K562 (cell line): ENCODE measurements around the gene C10orf90. TPM values are rescaled to one million over a fixed set of nuclear protein-coding genes. Genes with fewer than 3 reads are reported as not detected.

ENCODE experiments used
- ATAC-seq: fragments of 200-7000 bp; cut with Tn5 transposase; 3 replicates; pipeline ENCODE4 v1.9.1; 2020; ENCODE audit warnings: moderate library complexity
- BruUV-seq: library from RNA; stranded (reverse); fragments of 400-500 nt; replicated peaks from 2 replicates; lab custom pipeline; 2021; lab: Mats Ljungman, UMichigan
- CTCF ChIA-PET: fragments of 300-600 bp; formaldehyde crosslinking; extraction: SDS; loops from one replicate; lab custom pipeline; 2021; ENCODE audit warnings: low intra/inter-chr PET ratio; lab: Yijun Ruan, JAX
- POLR2A ChIA-PET: fragments of 300-600, 350-650 bp; sonication (Branson Sonifier 250); formaldehyde crosslinking; extraction: SDS; loops from one replicate; lab custom pipeline; 2021; ENCODE audit warnings: antibody characterized with exemption, inconsistent platforms; lab: Yijun Ruan, JAX
- DNase-seq, 4 experiments: peaks; one replicate each; pipeline versions ENCODE4 v3.0.0 to v3.0.0-alpha.2; 2011 to 2018; ENCODE audit warnings: low spot score in 3 of 4, mixed read lengths in 3 of 4; ENCODE audit errors: extremely low read depth in 1 of 4
- FAIRE-seq: peaks from 2 replicates; lab custom pipeline; 2011; peaks lifted over from hg19 to GRCh38; lab: Jason Lieb, UNC
- H2AFZ ChIP-seq: 2 replicates; pipeline ENCODE4 v1.6.0; 2011; ENCODE audit warnings: low read depth, low read length, control low read depth, inconsistent platforms
- H3K27ac ChIP-seq: fragments of 200-600 bp; 3 replicates; pipeline ENCODE4 v1.8.0; 2011; ENCODE audit warnings: low read depth, mild to moderate bottlenecking, control low read depth, inconsistent platforms, low read length, moderate library complexity, mixed read lengths; ENCODE audit errors: extremely low read depth
- H3K27me3 ChIP-seq, 2 experiments: fragments of 300-600 bp in 1 of 2; 2 replicates in 1 of 2; 3 replicates in 1 of 2; pipeline versions ENCODE4 v1.6.0 to v1.8.0; 2011; ENCODE audit warnings: inconsistent platforms in 2 of 2, low read length in 2 of 2, mild to moderate bottlenecking in 1 of 2, mixed read lengths in 1 of 2, moderate library complexity in 1 of 2; ENCODE audit not compliant: control insufficient read depth in 2 of 2, insufficient read depth in 2 of 2
- H3K36me3 ChIP-seq: fragments of 300-600 bp; 3 replicates; pipeline ENCODE4 v1.8.0; 2011; ENCODE audit warnings: mild to moderate bottlenecking, low read length, inconsistent platforms; ENCODE audit not compliant: control insufficient read depth, insufficient read depth
- H3K4me1 ChIP-seq, 2 experiments: fragments of 200-600 bp in 1 of 2; replicated peaks in 1 of 2; 2 replicates in 1 of 2; 3 replicates in 1 of 2; pipeline versions ENCODE4 v1.5.1 to v1.8.0; 2011; ENCODE audit warnings: inconsistent platforms in 2 of 2, low read length in 2 of 2, mild to moderate bottlenecking in 1 of 2, mixed read lengths in 1 of 2, moderate library complexity in 1 of 2; ENCODE audit not compliant: control insufficient read depth in 2 of 2, insufficient read depth in 2 of 2
- H3K4me2 ChIP-seq: 2 replicates; pipeline ENCODE4 v1.6.1; 2011; ENCODE audit warnings: low read length, control low read depth, inconsistent platforms, mixed read lengths; ENCODE audit not compliant: insufficient read depth
- H3K4me3 ChIP-seq: fragments of 200-600 bp; sonication (generic), shearing (Covaris generic); 2 replicates; pipeline ENCODE4 v1.5.1; 2016; ENCODE audit warnings: control low read depth, inconsistent platforms
- H3K79me2 ChIP-seq: fragments of 200-600 bp; 3 replicates; pipeline ENCODE4 v1.8.0; 2011; ENCODE audit warnings: low read length, inconsistent platforms; ENCODE audit not compliant: control insufficient read depth, insufficient read depth
- H3K9ac ChIP-seq, 2 experiments: 2 replicates each; pipeline versions ENCODE4 v1.6.0 to v1.6.1; 2011; ENCODE audit warnings: low read depth in 2 of 2, low read length in 2 of 2, control low read depth in 1 of 2, inconsistent platforms in 1 of 2, mild to moderate bottlenecking in 1 of 2, mixed read lengths in 1 of 2; ENCODE audit not compliant: insufficient read depth in 1 of 2
- H3K9me1 ChIP-seq: one replicate; pipeline ENCODE4 v1.6.0; 2011; ENCODE audit warnings: inconsistent platforms, mild to moderate bottlenecking, low read length, moderate library complexity; ENCODE audit not compliant: control insufficient read depth, insufficient read depth
- H3K9me3 ChIP-seq: replicated peaks from 2 replicates; pipeline ENCODE4 v1.5.1; 2011; ENCODE audit warnings: low read depth, low read length, inconsistent platforms; ENCODE audit not compliant: control insufficient read depth, insufficient read depth
- H4K20me1 ChIP-seq: replicated peaks from 2 replicates; pipeline ENCODE4 v1.6.1; 2011; ENCODE audit warnings: low read length, inconsistent platforms, mixed read lengths; ENCODE audit not compliant: control insufficient read depth, insufficient read depth
- DNMT1 ChIP-seq: fragments of 450-650 bp; IDR thresholded peaks from 2 replicates; pipeline ENCODE4 v1.6.1; 2016; ENCODE audit warnings: antibody characterized with exemption, mild to moderate bottlenecking
- ETS2 ChIP-seq: IDR thresholded peaks from 2 replicates; pipeline ENCODE4 v1.6.1; 2016; ENCODE audit warnings: borderline replicate concordance, missing genetic modification characterization, mild to moderate bottlenecking, moderate library complexity, missing compliant biosample characterization; ENCODE audit not compliant: poor library complexity, severe bottlenecking
- FOXJ3 ChIP-seq: sonication (generic); formaldehyde crosslinking; IDR thresholded peaks from 2 replicates; pipeline ENCODE4 v1.4.0; 2020; ENCODE audit warnings: mild to moderate bottlenecking, missing genetic modification reagents
- GMEB1 ChIP-seq: fragments of 250-450 bp; sonication (Bioruptor Pico); IDR thresholded peaks from 2 replicates; pipeline ENCODE4 v1.4.0; 2020; ENCODE audit warnings: mild to moderate bottlenecking
- KAT7 ChIP-seq: sonication (generic); formaldehyde crosslinking; IDR thresholded peaks from 2 replicates; pipeline ENCODE4 v1.8.0; 2022; ENCODE audit warnings: missing genetic modification reagents, mild to moderate bottlenecking, borderline replicate concordance
- MXI1 ChIP-seq: IDR thresholded peaks from 2 replicates; pipeline ENCODE4 v1.6.1; 2011; ENCODE audit warnings: low read depth, mild to moderate bottlenecking, improper control_type of control experiment, low read length
- NCOA2 ChIP-seq, 2 experiments: fragments of 450-650 bp; IDR thresholded peaks; 2 replicates each; pipeline ENCODE4 v1.6.1; 2018; ENCODE audit warnings: mild to moderate bottlenecking in 2 of 2, moderate library complexity in 1 of 2; ENCODE audit not compliant: partially characterized antibody in 2 of 2
- PCBP1 ChIP-seq: fragments of 200-400 bp; formaldehyde crosslinking; IDR thresholded peaks from 2 replicates; pipeline ENCODE4 v1.6.1; 2018; ENCODE audit warnings: mild to moderate bottlenecking, low read depth, low read length; ENCODE audit not compliant: poor library complexity, severe bottlenecking
- SMAD3 ChIP-seq: fragments of 450-650 bp; formaldehyde crosslinking; conservative IDR thresholded peaks from 2 replicates; pipeline ENCODE4 v1.4.0; 2020; ENCODE audit warnings: mild to moderate bottlenecking
- ZFP30 ChIP-seq: fragments of 250-450 bp; sonication (Bioruptor Pico); IDR thresholded peaks from 2 replicates; pipeline ENCODE4 v1.8.0; 2022; ENCODE audit warnings: moderate library complexity, mild to moderate bottlenecking, inconsistent platforms, borderline replicate concordance
- ZNF408 ChIP-seq: fragments of 250-450 bp; sonication (Bioruptor Pico); IDR thresholded peaks from 2 replicates; pipeline ENCODE4 v1.4.0; 2020; ENCODE audit warnings: low read depth, mild to moderate bottlenecking, moderate library complexity
- ZNF511 ChIP-seq: sonication (generic); formaldehyde crosslinking; IDR thresholded peaks from 2 replicates; pipeline ENCODE4 v1.8.0; 2022; ENCODE audit warnings: mild to moderate bottlenecking, missing genetic modification reagents
- ZNF561 ChIP-seq: fragments of 450-650 bp; formaldehyde crosslinking; conservative IDR thresholded peaks from 2 replicates; pipeline ENCODE4 v1.4.0; 2020; ENCODE audit warnings: mild to moderate bottlenecking, moderate library complexity
- WGBS: fragments of 100-300 bp; shearing (Covaris generic); methylation state at CpG from one replicate; pipeline ENCODE4 v1.1.6; 2016; ENCODE audit warnings: low coverage, mixed read lengths; ENCODE audit not compliant: insufficient coverage; ENCODE audit errors: missing lambda C conversion rate; 5-methylcytosine and 5-hydroxymethylcytosine counted together
- in situ Hi-C: fragments of 300-500 bp; cut with MboI; formaldehyde crosslinking; loops from 4 replicates; pipeline ENCODE4 v1.15.0; 2018; ENCODE audit warnings: inconsistent platforms, mixed read lengths
- intact Hi-C: fragments of 100-400 bp; cut with micrococcal nuclease; formaldehyde crosslinking; loops from 2 replicates; pipeline ENCODE4 v1.14.2; 2022
- polyA plus RNA-seq, 8 experiments: library from polyadenylated mRNA; depleted of rRNA in 4 of 8; stranded (reverse) in 5 of 8; unstranded in 3 of 8; fragments of >200 nt; fragmentation: Nextera tagmentation in 2 of 8; fragmentation: Illumina TruSeq in 1 of 8; extraction: Ambion mirVana in 2 of 8; extraction: Trizol in 1 of 8; gene quantifications; 2 replicates each; pipeline versions ENCODE4 v1.2.1 to v1.2.3, GENCODE V29; 2011 to 2014; ENCODE audit warnings: inconsistent platforms in 1 of 8, missing spikeins in 1 of 8
- total RNA-seq, 7 experiments: library from RNA; depleted of rRNA in 6 of 7; stranded (reverse); fragments of >200 nt in 6 of 7; fragmentation: Illumina TruSeq in 2 of 7; extraction: Trizol in 2 of 7; gene quantifications; 2 replicates each; pipeline versions ENCODE4 v1.2.1 to v1.2.3, GENCODE V29; 2011 to 2021; ENCODE audit warnings: low replicate concordance in 1 of 7
- TF ChIP-seq, protein P1 (sequence below): fragments of 250-450 bp; sonication (Bioruptor Pico); IDR thresholded peaks from 2 replicates; pipeline ENCODE4 v1.8.0; 2022; ENCODE audit warnings: moderate library complexity, mild to moderate bottlenecking, inconsistent platforms
- TF ChIP-seq, protein P2 (sequence below): fragments of 250-450 bp; sonication (Bioruptor Pico); IDR thresholded peaks from 2 replicates; pipeline ENCODE4 v1.4.0; 2020; ENCODE audit warnings: mild to moderate bottlenecking, moderate library complexity

The C10orf90 gene
- total and polyA plus RNA-seq, 9 of the 15 experiments (the other 6 are each of a cell fraction or from before 2014, with no cell fraction given): not detected

- in situ Hi-C loops: no loop called here
- intact Hi-C loops: no loop called here
- Histone ChIP-seq H4K20me1 (no peaks in the 10 kb centered on the region), H3K9me1 (no peaks in the 10 kb centered on the region), H3K9me3 (no peaks in the 10 kb centered on the region), H3K4me2 (no peak overlapping the region)
- DNase-seq: no peak
- BruUV-seq: no TSS peak
- CTCF ChIA-PET: no interaction called here
- TF ChIP-seq SMAD3 (no peak), ZNF408 (CRISPR knock-in tag) (no peak), PCBP1 (no peak), ZFP30 (CRISPR knock-in tag) (no peak), ZNF511 (CRISPR knock-in tag) (no peak), KAT7 (CRISPR knock-in tag) (no peak), ZNF561 (CRISPR knock-in tag) (no peak), DNMT1 (no peak), FOXJ3 (CRISPR knock-in tag) (no peak), MXI1 (no peak), ETS2 (no peak), NCOA2 (IDR thresholded peaks at IDR 0.05; ENCODE audit: partially characterized antibody in 2 of 2) (no peak), GMEB1 (CRISPR knock-in tag) (no peak)
- TF ChIP-seq, protein P1, sequence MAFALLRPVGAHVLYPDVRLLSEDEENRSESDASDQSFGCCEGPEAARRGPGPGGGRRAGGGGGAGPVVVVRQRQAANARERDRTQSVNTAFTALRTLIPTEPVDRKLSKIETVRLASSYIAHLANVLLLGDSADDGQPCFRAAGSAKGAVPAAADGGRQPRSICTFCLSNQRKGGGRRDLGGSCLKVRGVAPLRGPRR (CRISPR knock-in tag): no peak
- TF ChIP-seq, protein P2, sequence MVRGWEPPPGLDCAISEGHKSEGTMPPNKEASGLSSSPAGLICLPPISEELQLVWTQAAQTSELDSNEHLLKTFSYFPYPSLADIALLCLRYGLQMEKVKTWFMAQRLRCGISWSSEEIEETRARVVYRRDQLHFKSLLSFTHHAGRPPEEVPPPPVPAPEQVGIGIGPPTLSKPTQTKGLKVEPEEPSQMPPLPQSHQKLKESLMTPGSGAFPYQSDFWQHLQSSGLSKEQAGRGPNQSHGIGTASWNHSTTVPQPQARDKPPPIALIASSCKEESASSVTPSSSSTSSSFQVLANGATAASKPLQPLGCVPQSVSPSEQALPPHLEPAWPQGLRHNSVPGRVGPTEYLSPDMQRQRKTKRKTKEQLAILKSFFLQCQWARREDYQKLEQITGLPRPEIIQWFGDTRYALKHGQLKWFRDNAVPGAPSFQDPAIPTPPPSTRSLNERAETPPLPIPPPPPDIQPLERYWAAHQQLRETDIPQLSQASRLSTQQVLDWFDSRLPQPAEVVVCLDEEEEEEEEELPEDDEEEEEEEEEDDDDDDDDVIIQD (CRISPR knock-in tag): no peak
- TF ChIP-seq, all 486 proteins: peak for 0
- 0% methylated on average over 16 of the region's 19 CpGs for WGBS
- POLR2A ChIA-PET: no interaction called here
- ATAC-seq (no peak), FAIRE-seq (no peak)
- Histone ChIP-seq H3K4me3 (no peak overlapping the region), H3K27me3 (no peaks in the 10 kb centered on the region), H3K36me3 (no peaks in the 10 kb centered on the region), H3K4me1 (no peaks in the 10 kb centered on the region), H3K79me2 (no peaks in the 10 kb centered on the region), H2AFZ (no peak overlapping the region), H3K27ac (no peak overlapping the region), H3K9ac (no peak overlapping the region)
Measured at GRCh38 chr10:126599949-126600682, 70.4 kb downstream of the C10orf90 start.
